ENCODE data around the gene ACACA.

The ACACA gene

GRCh38 chr17:37225465-37225864, 181.2 kb downstream of the ACACA start:
- no peak for DNase-seq (ENCODE audit: low spot score)

- DNase-seq (ENCODE audit: low spot score), result no peak
Measured at GRCh38 chr17:37221865-37222264, 184.8 kb downstream of the ACACA start.

- DNase-seq (ENCODE audit: low spot score), result no peak
Measured at GRCh38 chr17:37220607-37220953, 186.1 kb downstream of the ACACA start.

GRCh38 chr17:37219876-37220606, 186.6 kb downstream of the ACACA start:
- no peak for DNase-seq (ENCODE audit: low spot score)

GRCh38 chr17:37218849-37219248, 187.8 kb downstream of the ACACA start:
- DNase-seq (ENCODE audit: low spot score), result no peak

- no peak for DNase-seq (ENCODE audit: low spot score)
Measured at GRCh38 chr17:37214416-37214815, 192.2 kb downstream of the ACACA start.

- DNase-seq (ENCODE audit: low spot score), result no peak
Measured at GRCh38 chr17:37213927-37214326, 192.7 kb downstream of the ACACA start.

GRCh38 chr17:37212179-37212578, 194.5 kb downstream of the ACACA start:
- no peak for DNase-seq (ENCODE audit: low spot score)

- DNase-seq (ENCODE audit: low spot score), result no peak
Measured at GRCh38 chr17:37211136-37211535, 195.5 kb downstream of the ACACA start.

- no peak for DNase-seq (ENCODE audit: low spot score)
Measured at GRCh38 chr17:37207103-37207502, 199.5 kb downstream of the ACACA start.

GRCh38 chr17:37206299-37206698, 200.3 kb downstream of the ACACA start:
- no peak for DNase-seq (ENCODE audit: low spot score)

- no peak for DNase-seq (ENCODE audit: low spot score)
Measured at GRCh38 chr17:37200497-37200896, 206.1 kb downstream of the ACACA start.

GRCh38 chr17:37197336-37197735, 209.3 kb downstream of the ACACA start:
- no peak for DNase-seq (ENCODE audit: low spot score)

- no peak for DNase-seq (ENCODE audit: low spot score)
Measured at GRCh38 chr17:37194208-37194607, 212.4 kb downstream of the ACACA start.

GRCh38 chr17:37191219-37191618, 215.4 kb downstream of the ACACA start:
- no peak for DNase-seq (ENCODE audit: low spot score)

- no peak for DNase-seq (ENCODE audit: low spot score)
Measured at GRCh38 chr17:37190493-37190892, 216.1 kb downstream of the ACACA start.

- DNase-seq (ENCODE audit: low spot score), result no peak
Measured at GRCh38 chr17:37188157-37188556, 218.5 kb downstream of the ACACA start.

GRCh38 chr17:37187262-37187661, 219.4 kb downstream of the ACACA start:
- no peak for DNase-seq (ENCODE audit: low spot score)

- no peak for DNase-seq (ENCODE audit: low spot score)
Measured at GRCh38 chr17:37182786-37183465, 223.7 kb downstream of the ACACA start.

GRCh38 chr17:37180376-37180775, 226.3 kb downstream of the ACACA start:
- DNase-seq (ENCODE audit: low spot score), result no peak

- DNase-seq (ENCODE audit: low spot score), result no peak
Measured at GRCh38 chr17:37179893-37180292, 226.7 kb downstream of the ACACA start.

GRCh38 chr17:37177254-37177870, 229.3 kb downstream of the ACACA start:
- no peak for DNase-seq (ENCODE audit: low spot score)

- no peak for DNase-seq (ENCODE audit: low spot score)
Measured at GRCh38 chr17:37176723-37177122, 229.9 kb downstream of the ACACA start.
